ENCODE results near the gene FBXL7.

- TF ChIP-seq CTCF (IDR thresholded peaks at IDR 0.05; ENCODE audit: low read length) (no peak), EZH2 (IDR thresholded peaks at IDR 0.05; ENCODE audit: borderline replicate concordance, low read length) (no peak)
Observed at GRCh38 chr5:15752663-15753285, 252.8 kb downstream of the FBXL7 start.
